GM18909 (cell line): ENCODE results near the gene PACS2.

Source experiments
- ATAC-seq: cut with Tn5 transposase; IDR thresholded peaks from one replicate; pipeline ENCODE4 v1.9.1; 2021; ENCODE audit warnings: mild to moderate bottlenecking; ENCODE audit not compliant: unreplicated experiment, poor library complexity

The PACS2 gene

DNA sequence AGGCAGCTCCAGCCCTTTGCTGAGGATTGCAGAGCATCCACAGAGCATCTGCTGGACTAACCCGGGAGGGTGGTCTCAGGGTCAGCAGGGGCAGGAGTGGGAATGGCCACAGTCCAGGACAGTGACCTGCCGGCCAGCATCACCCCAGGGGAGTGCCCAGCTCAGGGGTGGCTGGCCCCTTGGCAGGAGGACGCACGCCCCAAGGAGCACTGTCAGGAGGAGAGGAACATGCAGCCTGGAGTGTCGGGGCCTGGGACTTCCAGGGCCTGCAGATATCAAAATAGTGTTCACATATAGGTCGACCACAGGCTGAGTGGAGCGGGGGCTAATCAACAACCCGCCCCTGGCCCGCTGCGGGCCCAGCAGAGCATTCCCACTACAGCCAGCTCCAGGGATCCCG is 50.6 kb downstream of the PACS2 start:
- ATAC-seq: no peak

DNA sequence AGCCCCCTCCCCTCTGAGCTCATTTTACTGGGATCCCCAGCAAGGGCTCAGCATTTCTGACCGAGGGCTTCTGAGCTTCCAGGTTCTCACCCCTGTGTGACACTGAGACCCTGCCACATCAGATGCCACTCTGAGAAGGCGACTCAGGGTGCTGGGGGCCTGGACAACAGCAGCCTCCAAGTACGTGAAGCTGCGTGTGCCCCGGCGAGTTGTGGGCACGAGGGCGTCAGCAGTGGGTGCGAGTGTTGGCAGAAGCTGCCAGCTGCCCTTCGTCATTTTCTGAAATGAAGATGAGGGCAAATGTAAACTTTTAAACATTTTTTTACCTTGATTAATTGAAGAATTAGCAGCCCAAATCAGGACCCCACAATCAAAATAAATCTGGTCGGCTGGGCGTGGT is 51.1 kb downstream of the PACS2 start:
- ATAC-seq: no peak

DNA sequence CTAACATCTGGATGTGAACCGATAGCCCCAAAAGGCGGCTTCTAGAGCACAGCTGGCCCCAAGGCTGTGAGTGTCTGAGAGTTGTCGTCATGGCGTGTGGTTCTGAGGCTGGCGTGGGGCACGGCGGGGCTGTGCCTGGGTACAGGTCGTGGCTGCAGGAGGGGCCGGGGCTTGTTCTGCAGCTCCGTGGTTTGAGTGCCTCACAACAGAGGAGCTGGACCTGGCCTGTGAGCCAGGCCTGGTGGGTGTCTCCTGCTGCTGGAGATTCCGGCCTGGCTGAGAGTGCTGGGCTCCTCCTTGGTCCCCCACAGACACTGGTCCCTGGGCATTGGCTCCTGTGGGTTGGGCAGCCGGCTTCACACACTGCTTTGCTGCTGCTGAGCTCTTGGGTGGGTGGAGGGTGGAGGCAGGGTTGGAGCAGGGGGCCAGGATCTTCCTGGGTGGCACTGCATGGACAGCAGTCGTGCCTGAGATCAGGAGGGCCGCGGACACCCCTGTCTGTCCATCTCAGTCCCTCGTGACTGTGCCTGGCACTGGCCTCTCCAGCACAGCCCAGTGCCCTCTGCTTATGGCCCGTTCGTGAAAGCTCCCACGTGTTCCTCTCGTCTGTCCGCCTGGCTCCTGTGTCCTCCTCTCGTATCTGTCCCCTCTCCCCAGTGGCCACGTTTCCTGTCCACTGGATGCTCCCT is 52.0 kb downstream of the PACS2 start:
- ATAC-seq: no peak

DNA sequence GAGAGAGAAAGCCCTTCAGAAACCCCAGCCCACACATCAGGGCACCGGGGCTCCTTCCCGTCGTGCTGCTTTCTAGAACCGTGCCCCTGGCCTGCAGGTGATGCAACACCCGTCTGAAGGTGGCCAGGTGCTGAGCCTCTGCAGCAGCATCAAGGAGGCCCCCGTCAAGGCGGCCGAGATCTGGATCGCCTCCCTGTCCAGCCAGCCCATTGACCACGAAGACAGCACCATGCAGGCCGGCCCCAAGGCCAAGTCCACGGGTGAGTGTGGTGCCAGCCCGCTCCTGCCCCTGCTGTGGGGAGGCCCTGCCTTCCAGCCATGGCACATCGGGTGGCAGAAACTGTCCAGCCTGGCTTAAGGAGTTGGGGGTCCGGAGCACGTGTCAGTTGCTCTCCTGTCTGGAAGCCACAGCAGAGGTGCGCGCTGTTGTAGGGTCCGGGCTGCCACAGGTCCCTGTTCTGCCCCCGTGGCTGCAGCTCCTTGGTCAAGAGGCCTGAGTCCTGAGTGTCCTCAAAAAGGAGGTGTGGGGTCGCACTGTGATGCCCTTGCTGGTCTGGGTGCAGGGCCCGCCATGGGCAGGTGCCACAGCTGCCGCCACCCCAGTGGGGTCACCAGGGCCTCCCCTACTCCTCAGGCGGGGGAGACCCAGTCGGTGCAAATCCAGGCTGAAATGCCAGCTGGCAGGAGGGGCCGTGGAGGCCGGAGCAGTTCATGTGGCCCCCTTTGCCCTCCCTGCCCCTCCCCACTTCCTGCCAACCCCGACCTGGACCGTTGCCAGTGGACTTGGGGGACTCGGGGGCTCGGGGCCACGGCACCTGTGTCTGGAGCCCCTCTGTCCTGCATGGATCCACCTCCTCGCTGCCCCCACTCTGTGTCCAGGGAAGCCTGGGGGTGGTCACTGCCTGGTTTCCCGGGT is 52.8 kb downstream of the PACS2 start:
- ATAC-seq: no peak

DNA sequence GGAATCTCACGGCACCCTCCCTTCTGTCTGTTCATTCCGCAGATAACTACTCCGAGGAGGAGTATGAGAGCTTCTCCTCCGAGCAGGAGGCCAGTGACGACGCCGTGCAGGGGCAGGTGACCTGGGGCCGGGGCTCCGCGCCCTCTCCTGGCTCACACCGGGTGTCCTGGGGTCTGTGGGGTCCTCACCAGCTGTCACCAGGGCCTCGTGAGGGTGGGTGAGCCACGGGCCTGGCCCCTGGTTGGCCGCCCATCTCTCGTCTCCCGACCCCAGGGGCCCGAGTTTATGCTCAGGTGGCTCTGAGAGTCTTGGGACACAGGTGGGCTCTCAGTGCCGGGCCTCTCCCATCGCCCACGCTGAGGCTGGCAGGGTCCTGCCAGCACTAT is 53.5 kb downstream of the PACS2 start:
- ATAC-seq: no peak

DNA sequence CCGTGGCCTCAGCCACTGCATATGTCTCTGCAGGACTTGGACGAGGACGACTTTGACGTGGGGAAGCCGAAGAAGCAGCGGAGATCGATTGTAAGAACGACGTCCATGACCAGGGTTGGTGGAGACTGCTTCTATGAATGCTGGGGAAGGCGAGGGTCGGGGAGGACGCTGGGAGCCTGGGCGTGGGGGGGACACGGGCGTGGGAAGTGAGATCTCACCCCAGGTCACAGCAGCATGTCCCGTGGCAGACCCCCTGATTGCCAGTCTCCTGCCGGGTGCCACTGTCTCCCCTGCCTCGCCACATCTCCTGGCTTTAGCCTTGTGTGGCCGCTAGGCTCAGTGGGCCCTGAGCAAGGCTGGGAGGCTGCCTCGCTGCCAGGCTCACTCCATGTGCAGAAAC is 53.9 kb downstream of the PACS2 start:
- ATAC-seq: no peak

DNA sequence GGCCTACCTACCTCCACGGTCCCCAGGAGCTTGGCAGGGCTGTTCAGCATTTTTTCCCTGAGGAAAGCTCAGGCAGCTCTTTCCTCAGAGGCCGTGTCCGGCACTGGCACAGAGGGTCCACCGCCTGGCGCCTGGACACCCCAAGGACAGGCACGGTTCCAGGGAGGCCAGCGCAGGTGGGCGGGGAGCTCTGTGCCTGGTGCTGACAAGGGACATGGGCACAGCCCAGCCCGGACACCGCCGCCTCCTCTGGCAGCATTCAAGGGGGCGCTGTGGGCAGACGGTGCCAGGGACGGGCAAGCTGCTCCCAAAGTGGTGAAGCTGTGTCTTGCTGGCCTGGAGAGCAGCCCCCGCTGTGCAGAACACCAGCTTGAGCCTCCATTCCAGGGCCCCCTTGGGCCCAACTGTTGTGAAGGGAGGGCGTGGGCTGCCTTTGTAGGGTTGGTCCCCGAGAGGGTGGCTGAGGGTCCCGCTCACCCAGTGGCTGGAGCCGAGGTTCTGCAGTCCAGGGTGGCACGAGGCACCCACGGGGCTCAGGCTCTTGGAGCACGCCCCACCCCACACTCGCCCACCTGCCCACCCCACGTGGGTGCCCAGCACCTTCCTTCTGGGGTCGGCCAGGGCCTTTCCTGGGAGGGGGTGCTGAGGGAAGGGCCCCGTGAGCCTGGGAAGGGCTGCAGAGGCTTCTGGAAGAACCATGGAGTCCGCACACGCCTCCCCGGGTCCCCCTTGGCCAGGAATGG is 54.5 kb downstream of the PACS2 start:
- no peak for ATAC-seq

DNA sequence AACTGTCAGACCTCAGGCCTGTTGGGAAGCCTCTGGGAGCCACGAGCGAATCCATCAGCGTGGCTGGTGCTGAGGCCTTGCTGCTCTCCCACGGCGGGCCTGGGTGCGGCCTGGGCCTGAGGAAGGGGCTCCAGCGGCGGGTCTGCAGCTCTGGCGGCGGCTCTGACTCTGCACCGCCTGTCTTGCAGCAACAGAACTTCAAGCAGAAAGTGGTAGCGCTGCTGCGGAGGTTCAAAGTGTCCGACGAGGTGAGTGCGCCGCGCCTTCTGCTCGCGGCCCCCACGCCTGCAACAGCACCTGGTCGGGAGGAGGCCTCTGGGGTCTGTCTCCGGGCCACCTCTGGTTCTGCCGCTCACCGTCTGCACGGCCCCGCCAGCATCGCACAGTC is 55.1 kb downstream of the PACS2 start:
- no peak for ATAC-seq

DNA sequence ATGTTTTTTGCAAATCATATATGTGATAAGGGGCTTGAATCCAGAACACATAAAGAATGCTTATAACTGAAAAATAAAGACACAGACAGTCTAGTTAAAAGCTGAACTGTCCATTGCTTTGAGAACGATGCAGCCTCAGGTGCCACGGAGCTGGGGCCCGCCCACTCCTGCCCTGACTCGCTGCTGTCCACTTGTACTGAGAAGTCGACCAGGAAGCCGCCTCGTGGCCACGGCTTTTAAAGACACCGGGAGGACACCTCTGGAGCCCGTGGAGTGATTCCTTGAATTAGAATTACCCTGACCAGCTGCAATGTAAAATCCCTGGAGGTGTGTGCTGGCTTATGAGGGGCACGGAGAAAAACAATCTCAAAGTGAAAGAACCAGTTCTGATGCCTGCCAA is 59.8 kb downstream of the PACS2 start:
- no peak for ATAC-seq

DNA sequence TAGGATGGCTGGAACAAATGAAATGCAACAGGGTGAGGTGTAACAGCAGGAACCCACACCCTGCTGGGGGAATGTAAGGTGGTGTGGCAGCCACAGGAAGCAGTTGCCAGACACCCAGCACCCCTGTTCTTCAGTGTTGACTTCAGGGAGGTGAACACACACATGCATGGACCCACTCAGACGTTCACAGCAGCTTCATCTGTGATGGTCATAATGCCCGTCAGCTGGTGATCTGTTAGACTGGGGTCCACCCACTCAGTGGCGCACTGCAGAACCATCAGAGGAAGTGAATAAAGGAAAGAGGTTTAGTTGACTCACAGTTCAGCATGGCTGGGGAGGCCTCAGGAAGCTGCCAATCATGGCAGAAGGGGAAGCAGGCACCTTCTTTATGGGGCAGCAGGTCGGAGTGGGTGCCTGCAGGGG is 61.1 kb downstream of the PACS2 start:
- ATAC-seq: no peak

DNA sequence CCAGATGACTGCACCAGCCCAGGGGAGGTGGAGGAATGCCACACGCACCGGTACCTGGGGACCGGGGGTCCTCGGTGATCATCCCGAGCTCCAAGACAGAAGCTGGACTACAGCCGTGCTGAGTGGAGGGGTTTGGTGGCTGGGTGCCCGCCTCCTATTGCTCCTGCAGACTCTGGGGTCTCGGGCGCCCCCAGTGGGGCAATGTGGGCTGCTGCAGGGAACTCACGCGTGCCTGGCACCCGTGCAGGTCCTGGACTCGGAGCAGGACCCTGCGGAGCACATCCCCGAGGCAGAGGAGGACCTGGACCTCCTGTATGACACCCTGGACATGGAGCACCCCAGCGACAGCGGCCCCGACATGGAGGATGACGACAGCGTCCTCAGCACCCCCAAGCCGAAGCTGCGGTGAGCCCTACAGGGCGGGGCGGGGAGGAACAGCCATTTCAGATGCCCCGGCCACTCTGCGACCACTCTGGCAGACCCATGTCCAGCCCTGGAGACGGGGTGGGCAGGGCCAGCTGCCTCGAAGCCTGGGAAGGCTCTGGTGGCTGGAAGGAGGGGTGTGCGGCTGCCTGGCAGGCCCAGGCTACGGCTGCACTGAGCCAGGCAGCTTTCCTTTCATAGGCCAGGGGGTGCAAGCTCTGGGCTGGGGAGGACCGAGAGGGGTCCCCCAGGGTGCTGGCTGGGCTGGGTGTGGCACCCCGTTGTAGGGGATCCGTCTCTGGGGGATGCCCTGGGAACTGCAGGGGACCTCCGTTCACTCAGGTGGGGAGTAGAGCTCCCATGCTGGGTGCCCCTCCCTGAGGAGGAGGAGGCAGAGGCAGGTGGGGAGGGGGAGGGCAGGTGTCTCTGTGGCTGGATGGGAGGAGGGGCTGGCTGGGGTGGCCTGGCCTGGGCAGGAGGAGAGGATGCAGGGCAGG is 62.2 kb downstream of the PACS2 start:
- no peak for ATAC-seq

DNA sequence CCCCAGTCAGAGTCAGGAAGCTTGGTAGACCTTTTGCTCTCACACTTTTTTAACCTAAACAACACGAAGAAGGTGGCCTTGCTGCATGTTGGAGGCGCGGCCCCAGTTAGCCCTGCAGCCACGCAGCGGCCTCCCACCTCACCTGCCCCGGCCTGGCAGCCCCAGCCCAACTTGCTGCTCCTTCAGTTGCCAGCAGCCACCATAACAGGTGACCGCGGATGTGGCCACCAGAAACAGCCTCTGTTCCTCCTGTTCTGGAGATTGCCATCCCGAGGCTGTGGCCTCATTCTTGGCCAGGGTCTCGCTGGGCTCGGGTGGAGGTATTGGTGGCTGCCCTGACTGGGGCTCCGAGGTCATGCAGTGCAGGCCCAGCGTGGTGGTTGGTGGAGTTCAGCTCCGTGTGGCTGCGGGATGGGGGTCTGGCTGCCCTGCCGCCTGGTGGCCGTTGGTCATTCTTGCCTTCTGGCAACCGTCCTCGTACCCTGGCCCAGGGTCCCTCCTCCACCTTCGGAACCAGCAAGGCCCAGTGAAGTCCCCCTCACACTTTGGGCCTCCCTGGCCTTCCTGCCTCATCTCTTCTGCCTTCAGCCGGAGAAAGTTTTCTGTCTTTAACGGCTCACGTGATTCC is 63.1 kb downstream of the PACS2 start:
- ATAC-seq: no peak

DNA sequence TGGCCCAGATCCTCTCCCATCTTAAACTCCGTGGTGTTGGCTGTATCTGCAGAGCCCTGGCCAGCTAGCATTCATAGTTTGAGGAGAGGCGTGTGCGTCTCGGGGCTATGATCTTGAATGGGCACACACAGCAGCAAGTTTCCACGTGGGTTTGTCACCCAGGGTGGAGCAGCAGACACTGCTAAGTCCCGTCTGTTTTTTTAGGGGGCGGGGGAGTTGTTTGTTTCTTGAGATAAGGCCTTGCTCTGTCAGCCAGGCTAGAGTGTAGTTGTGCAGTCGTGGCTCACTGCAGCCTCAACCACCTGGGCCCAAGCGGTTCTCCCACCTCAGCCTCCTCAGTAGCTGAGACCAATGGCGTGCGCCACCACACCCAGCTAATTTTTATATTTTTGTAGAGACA is 63.7 kb downstream of the PACS2 start:
- ATAC-seq: no peak

DNA sequence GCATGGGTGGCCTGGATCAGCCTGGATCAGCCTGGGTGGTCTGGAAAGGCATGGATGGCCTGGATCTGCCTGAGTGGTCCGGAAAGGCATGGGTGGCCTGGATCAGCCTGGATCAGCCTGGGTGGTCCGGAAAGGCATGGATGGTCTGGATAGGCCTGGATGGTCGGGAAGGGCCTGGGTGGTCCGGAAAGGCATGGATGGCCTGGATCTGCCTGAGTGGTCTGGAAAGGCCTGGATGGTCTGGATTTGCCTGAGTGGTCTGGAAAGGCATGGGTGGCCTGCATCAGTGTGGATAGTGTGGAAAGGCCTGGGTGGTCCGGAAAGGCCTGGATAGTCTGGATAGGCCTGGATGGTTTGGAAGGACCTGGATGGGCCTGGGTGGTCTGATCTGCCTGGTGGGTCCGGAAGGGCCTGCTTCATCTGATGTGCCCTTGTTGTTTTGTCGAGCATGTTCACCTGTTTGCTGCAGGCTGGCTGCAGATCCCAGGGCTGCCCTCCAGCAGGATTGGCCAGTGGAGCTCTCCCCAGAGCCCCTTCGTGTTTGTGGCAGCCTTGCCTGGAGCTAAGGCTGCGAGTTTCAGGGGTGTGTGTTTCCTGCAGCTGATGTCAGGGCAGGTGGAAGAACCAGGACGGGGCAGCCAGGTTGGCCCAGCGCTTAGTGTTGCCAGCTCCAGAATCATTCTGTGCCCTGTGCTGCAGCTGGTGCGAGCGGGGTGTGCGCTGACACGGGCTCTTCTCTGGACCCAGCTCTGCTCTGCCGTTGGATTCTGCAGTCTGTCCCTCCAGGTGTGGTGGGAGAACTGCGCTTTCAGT is 64.5 kb downstream of the PACS2 start:
- ATAC-seq: no peak

DNA sequence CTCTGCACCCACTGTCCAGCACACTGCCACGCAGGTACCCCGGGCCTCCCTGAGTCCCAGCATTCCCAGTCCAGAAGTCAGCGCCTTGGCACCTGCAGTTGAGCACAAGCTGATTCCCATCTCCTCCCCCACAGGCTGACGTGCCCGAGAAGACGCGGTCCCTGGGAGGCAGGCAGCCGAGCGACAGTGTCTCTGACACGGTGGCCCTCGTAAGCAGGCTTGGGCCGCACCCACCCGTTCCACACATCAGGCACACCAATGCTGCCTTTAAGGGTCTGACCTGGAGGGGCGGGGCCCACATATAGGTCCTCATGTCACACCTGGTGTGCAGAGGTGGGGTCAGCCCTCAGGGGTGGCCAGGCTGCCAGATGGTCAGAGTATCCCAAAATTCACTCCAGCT is 65.4 kb downstream of the PACS2 start:
- no peak for ATAC-seq

DNA sequence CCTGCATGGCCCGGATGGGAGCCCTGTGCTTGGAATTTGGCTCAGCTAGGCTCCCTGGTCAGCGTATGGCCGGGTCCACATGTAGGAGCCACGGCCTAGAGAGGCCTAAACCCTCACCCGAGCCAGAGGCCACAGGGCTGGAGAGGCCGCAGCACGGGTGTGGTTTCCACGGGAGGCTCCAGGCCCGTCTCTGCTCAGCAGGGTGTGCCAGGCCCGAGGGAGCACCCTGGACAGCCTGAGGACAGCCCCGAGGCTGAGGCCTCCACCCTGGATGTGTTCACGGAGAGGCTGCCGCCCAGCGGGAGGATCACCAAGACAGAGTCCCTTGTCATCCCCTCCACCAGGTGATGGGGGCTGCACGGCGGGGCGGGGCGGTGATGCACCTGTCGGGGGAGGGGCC is 66.2 kb downstream of the PACS2 start:
- ATAC-seq: no peak

DNA sequence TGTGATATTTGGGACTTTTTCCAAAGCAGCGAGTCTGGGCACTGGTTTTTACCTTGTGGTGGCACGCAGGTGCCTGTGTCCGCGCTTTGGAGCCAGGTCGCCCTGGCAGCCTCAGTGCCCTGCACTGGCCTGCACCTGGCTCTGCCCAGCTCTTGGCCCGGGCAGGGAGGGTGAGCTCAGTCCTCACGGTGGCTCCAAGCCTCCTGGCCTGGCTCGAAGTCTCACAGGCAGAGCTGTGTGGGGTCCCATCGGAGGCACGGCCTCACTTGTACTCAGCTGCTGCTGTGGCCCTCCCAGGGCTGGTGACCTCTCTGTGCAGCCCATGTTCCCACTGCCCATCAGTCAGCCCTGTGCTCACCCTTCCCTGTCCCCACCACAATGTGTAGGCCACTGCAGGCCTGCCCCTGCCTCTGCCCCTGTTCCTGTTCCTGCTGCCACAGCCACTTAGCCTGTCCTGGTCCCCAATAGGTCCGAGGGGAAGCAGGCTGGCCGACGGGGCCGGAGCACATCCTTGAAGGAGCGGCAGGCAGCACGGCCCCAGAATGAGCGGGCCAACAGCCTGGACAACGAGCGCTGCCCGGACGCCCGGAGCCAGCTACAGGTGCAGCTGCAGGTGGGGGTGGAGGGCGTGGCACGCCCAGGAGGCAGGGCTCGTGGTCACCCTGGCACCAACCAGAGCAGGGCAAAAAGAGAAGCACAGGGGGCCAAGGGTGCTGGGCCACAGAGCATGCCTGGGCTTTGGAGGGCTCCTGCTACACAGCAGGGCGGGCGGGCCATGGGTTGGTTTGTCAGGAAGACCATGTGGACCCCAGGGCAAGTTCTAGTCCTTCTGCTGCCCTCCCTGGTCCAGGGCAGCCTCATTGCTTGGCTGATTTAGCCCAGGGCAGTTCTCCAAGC is 67.1 kb downstream of the PACS2 start:
- no peak for ATAC-seq
